B cell (primary cell): Measurements from ENCODE around the gene ATP9B. TPM values are rescaled to one million over a fixed set of nuclear protein-coding genes. Genes with fewer than 3 reads are reported as not detected.

Experiments
- ATAC-seq: fragments of 200-7000 bp; cut with Tn5 transposase; one replicate; pipeline ENCODE4 v1.10.0; 2021; ENCODE audit warnings: low read depth, mild to moderate bottlenecking, moderate number of reproducible peaks, moderate library complexity
- CTCF ChIA-PET: fragments of 350-600 bp; sonication (Branson Sonifier 250); formaldehyde crosslinking; loops from one replicate; lab custom pipeline; 2021; ENCODE audit warnings: antibody characterized with exemption, inconsistent platforms; lab: Charles Lee
- POLR2A ChIA-PET: fragments of 350-600 bp; sonication (Branson Sonifier 250); formaldehyde crosslinking; loops from one replicate; lab custom pipeline; 2021; ENCODE audit warnings: antibody characterized with exemption; lab: Charles Lee
- DNase-seq: peaks from one replicate; pipeline ENCODE4 v3.0.0; 2013
- H2AFZ ChIP-seq: 2 replicates; pipeline ENCODE4 v1.6.1; 2012; ENCODE audit warnings: mild to moderate bottlenecking, low read depth, low read length; ENCODE audit not compliant: insufficient read depth, poor library complexity, severe bottlenecking
- H3K27ac ChIP-seq, 2 donors: 1 replicate in 1 of 2; 2 replicates in 1 of 2; pipeline ENCODE4 v1.5.1; 2012 to 2013; ENCODE audit warnings: low read length in 2 of 2, mild to moderate bottlenecking in 2 of 2, moderate library complexity in 1 of 2
- H3K27me3 ChIP-seq, 4 experiments: fragments of 200-600 bp in 1 of 4; sonication (generic) in 1 of 4; replicated peaks in 1 of 4; 1 replicate in 2 of 4; 2 replicates in 2 of 4; pipeline versions ENCODE4 v1.6.1 to v1.7.0; 2013 to 2016; ENCODE audit warnings: low read length in 3 of 4, mild to moderate bottlenecking in 2 of 4, mixed read lengths in 1 of 4, moderate library complexity in 1 of 4; ENCODE audit not compliant: insufficient read depth in 4 of 4, control insufficient read depth in 3 of 4; ENCODE audit errors: control extremely low read depth in 1 of 4
- H3K36me3 ChIP-seq, 2 experiments: replicated peaks in 1 of 2; 1 replicate in 1 of 2; 2 replicates in 1 of 2; pipeline versions ENCODE4 v1.6.1 to v1.7.1; 2013; ENCODE audit warnings: low read length in 1 of 2; ENCODE audit not compliant: insufficient read depth in 2 of 2, control insufficient read depth in 1 of 2; ENCODE audit errors: control extremely low read depth in 1 of 2, extremely low read depth in 1 of 2
- H3K4me1 ChIP-seq, 2 donors: fragments of 200-600 bp in 1 of 2; sonication (generic) in 1 of 2; 1 replicate in 1 of 2; 2 replicates in 1 of 2; pipeline versions ENCODE4 v1.5.1 to v1.6.1; 2013 to 2017; ENCODE audit warnings: low read length in 2 of 2; ENCODE audit not compliant: control insufficient read depth in 2 of 2, insufficient read depth in 2 of 2
- H3K4me2 ChIP-seq: replicated peaks from 2 replicates; pipeline ENCODE3; 2012; ENCODE audit warnings: mild to moderate bottlenecking, low read depth, low read length; ENCODE audit not compliant: poor library complexity, severe bottlenecking
- H3K4me3 ChIP-seq, 5 experiments: fragments of 200-600 bp in 1 of 5; sonication (generic) in 1 of 5; 1 replicate in 3 of 5; 2 replicates in 2 of 5; pipeline versions ENCODE4 v1.5.1 to v1.7.0; 2011 to 2016; ENCODE audit warnings: low read length in 4 of 5, mild to moderate bottlenecking in 4 of 5, low read depth in 2 of 5, control low read depth in 1 of 5, moderate library complexity in 1 of 5; ENCODE audit not compliant: insufficient read depth in 1 of 5; ENCODE audit errors: control extremely low read depth in 1 of 5, extremely low read depth in 1 of 5
- H3K79me2 ChIP-seq: fragments of 200-600 bp; sonication (generic); one replicate; pipeline ENCODE4 v1.6.0; 2016; ENCODE audit warnings: low read length; ENCODE audit not compliant: control insufficient read depth, insufficient read depth
- H3K9ac ChIP-seq: fragments of 200-600 bp; sonication (generic); 2 replicates; pipeline ENCODE4 v1.6.1; 2017; ENCODE audit warnings: mild to moderate bottlenecking, low read length, moderate library complexity
- H3K9me3 ChIP-seq, 3 donors: one replicate each; pipeline versions ENCODE4 v1.6.1 to v1.7.1; 2013; ENCODE audit warnings: low read length in 2 of 3; ENCODE audit not compliant: control insufficient read depth in 2 of 3, insufficient read depth in 1 of 3; ENCODE audit errors: control extremely low read depth in 1 of 3
- H4K20me1 ChIP-seq: 2 replicates; pipeline ENCODE4 v1.6.0; 2012; ENCODE audit warnings: mild to moderate bottlenecking, low read length; ENCODE audit not compliant: insufficient read depth, control insufficient read depth, poor library complexity, severe bottlenecking
- H3K27ac Mint-ChIP-seq: one replicate; pipeline ENCODE4 v1.8.0; 2021; ENCODE audit warnings: mixed read lengths
- H3K27me3 Mint-ChIP-seq: one replicate; pipeline ENCODE4 v1.8.0; 2021; ENCODE audit warnings: mixed read lengths
- H3K4me1 Mint-ChIP-seq: one replicate; pipeline ENCODE4 v1.8.0; 2021; ENCODE audit warnings: mixed read lengths
- H3K4me3 Mint-ChIP-seq: one replicate; pipeline ENCODE4 v1.8.0; 2021; ENCODE audit warnings: mixed read lengths
- H3K9me3 Mint-ChIP-seq: one replicate; pipeline ENCODE4 v1.8.0; 2022; ENCODE audit warnings: mixed read lengths; ENCODE audit not compliant: insufficient read depth
- EZH2 ChIP-seq: IDR thresholded peaks from 2 replicates; pipeline ENCODE4 v1.6.1; 2012; ENCODE audit warnings: borderline replicate concordance, low read depth, mild to moderate bottlenecking, moderate library complexity, low read length; ENCODE audit not compliant: insufficient read depth, poor library complexity, severe bottlenecking
- WGBS: methylation state at CpG from one replicate; pipeline ENCODE4 v1.1.5; 2013; ENCODE audit warnings: missing lambda C conversion rate; ENCODE audit not compliant: insufficient coverage; 5-methylcytosine and 5-hydroxymethylcytosine counted together
- intact Hi-C: fragments of 100-400 bp; cut with micrococcal nuclease; formaldehyde crosslinking; loops from one replicate; pipeline ENCODE4 v1.10.0; 2022
- polyA plus RNA-seq: library from polyadenylated mRNA; depleted of rRNA; stranded (reverse); fragments of >200 nt; gene quantifications from 2 replicates; pipeline ENCODE4 v1.2.3, GENCODE V29; 2012
- total RNA-seq, 2 donors: library from RNA; stranded (reverse); fragments of 120-200 nt in 1 of 2; gene quantifications; 1 replicate in 1 of 2; 2 replicates in 1 of 2; pipeline versions ENCODE4 v1.2.3 to v1.2.4, GENCODE V29; 2013 to 2022
- TF ChIP-seq, protein P1 (sequence below): fragments of 200-600 bp; IDR thresholded peaks from one replicate; pipeline ENCODE4 v1.8.0; 2022; ENCODE audit warnings: antibody characterized with exemption, mild to moderate bottlenecking

Gene ATP9B
- total and polyA plus RNA-seq, 2 donors (not counting 1 experiment from before 2014, with no cell fraction given), result 34.3 to 71.7 TPM

DNA sequence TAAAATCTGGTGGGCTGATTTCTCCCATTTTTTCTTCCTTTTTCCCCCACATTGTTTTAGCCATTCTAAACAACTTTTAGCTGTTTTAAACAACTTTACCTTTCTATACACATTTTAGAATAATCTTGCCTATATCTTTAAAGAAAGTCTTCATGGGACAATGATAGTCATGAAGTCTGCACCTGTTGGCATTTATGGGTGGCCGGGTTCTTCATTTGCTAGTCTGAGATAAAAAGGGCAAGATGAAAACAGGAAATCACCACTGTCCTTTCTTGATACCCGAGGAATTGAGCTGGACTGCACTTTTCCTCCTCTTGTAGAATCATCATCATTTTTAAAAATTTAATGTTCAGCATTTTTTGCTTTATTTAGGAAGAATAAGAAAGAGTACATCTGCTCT, 104.5 kb downstream of the ATP9B start:
- Mint-ChIP-seq H3K4me1 (peaks cover 7% of the 10 kb centered on the region), H3K9me3 (no peaks in the 10 kb centered on the region), H3K27ac (no peak overlapping the region), H3K27me3 (no peaks in the 10 kb centered on the region), H3K4me3 (no peak overlapping the region)
- peaks cover 0 to 32% of the 10 kb centered on the region in 2 experiments for H3K36me3 ChIP-seq
- 0% methylated on average over 1 of the region's 2 CpGs for WGBS
- no peaks in the 10 kb centered on the region for H4K20me1 ChIP-seq
- no peaks in the 10 kb centered on the region for H3K27me3 ChIP-seq
- H3K4me1 ChIP-seq, result no peaks in the 10 kb centered on the region
- no peak overlapping the region for H3K4me2 ChIP-seq
- TF ChIP-seq, protein P1, sequence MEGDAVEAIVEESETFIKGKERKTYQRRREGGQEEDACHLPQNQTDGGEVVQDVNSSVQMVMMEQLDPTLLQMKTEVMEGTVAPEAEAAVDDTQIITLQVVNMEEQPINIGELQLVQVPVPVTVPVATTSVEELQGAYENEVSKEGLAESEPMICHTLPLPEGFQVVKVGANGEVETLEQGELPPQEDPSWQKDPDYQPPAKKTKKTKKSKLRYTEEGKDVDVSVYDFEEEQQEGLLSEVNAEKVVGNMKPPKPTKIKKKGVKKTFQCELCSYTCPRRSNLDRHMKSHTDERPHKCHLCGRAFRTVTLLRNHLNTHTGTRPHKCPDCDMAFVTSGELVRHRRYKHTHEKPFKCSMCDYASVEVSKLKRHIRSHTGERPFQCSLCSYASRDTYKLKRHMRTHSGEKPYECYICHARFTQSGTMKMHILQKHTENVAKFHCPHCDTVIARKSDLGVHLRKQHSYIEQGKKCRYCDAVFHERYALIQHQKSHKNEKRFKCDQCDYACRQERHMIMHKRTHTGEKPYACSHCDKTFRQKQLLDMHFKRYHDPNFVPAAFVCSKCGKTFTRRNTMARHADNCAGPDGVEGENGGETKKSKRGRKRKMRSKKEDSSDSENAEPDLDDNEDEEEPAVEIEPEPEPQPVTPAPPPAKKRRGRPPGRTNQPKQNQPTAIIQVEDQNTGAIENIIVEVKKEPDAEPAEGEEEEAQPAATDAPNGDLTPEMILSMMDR, result no peak
- no peak for TF ChIP-seq EZH2
- no peaks in the 10 kb centered on the region for H3K9me3 ChIP-seq
- ChIA-PET CTCF (no interaction called here), POLR2A (no interaction called here)
- no peak overlapping the region for H2AFZ ChIP-seq
- intact Hi-C loops, result no loop called here
- no peak overlapping the region for H3K9ac ChIP-seq
- H3K4me3 ChIP-seq, result no peak overlapping the region
- no peaks in the 10 kb centered on the region for H3K79me2 ChIP-seq
- DNase-seq (no peak), ATAC-seq (no peak)
- H3K27ac ChIP-seq, result no peak overlapping the region

DNA sequence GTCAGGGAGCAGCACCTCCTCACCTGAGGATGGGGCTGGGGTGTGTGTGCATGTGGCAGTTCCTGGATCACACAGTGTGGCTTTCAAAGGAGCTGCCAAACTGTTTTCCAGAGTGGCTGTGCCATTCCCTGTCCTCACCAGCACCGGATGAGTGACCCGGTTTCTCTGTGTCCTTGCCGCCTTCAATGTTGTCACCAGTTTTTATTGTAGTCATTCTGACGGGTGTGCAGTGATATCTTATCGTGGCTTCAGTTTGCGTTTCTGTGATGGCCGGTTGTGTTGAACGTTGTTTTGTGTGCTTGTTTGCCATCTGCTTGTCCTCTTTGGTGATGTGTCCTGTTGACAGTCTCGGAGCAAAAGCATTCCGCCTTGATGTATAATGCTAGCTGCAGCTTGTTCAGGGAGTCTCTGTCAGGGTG, 108.9 kb downstream of the ATP9B start:
- H4K20me1 ChIP-seq, result no peaks in the 10 kb centered on the region
- no peaks in the 10 kb centered on the region for H3K4me1 ChIP-seq
- no peaks in the 10 kb centered on the region for H3K27me3 Mint-ChIP-seq
- H3K4me3 Mint-ChIP-seq, result no peak overlapping the region
- 97% methylated on average over 10 of the region's 10 CpGs for WGBS
- TF ChIP-seq, protein P1, result no peak
- TF ChIP-seq EZH2, result no peak
- DNase-seq, result no peak
- no peak overlapping the region for H3K9ac ChIP-seq
- no peaks in the 10 kb centered on the region for H3K9me3 ChIP-seq
- H3K9me3 Mint-ChIP-seq, result no peaks in the 10 kb centered on the region
- CTCF ChIA-PET, result interaction anchor here (1.5 kb wide), 1 partner anchor 19 kb away, joined by 3 read pairs; no protein-coding TSS in a partner anchor
- no peak overlapping the region for H3K27ac ChIP-seq
- peaks cover 0 to 36% of the 10 kb centered on the region in 2 experiments for H3K36me3 ChIP-seq
- no peaks in the 10 kb centered on the region for H3K79me2 ChIP-seq
- intact Hi-C loops, result no loop called here
- no peaks in the 10 kb centered on the region for H3K27me3 ChIP-seq
- no peak overlapping the region for H3K27ac Mint-ChIP-seq
- POLR2A ChIA-PET, result no interaction called here
- H3K4me3 ChIP-seq, result no peak overlapping the region
- no peak for ATAC-seq
- no peak overlapping the region for H3K4me2 ChIP-seq
- no peak overlapping the region for H2AFZ ChIP-seq
- peaks cover 9% of the 10 kb centered on the region for H3K4me1 Mint-ChIP-seq
